HG02610 (cell line): Measurements from ENCODE around the gene FREY1.

Experiments
- ATAC-seq: cut with Tn5 transposase; IDR thresholded peaks from one replicate; pipeline ENCODE4 v1.9.1; 2021; ENCODE audit warnings: mild to moderate bottlenecking, moderate library complexity; ENCODE audit not compliant: unreplicated experiment

The FREY1 gene

DNA sequence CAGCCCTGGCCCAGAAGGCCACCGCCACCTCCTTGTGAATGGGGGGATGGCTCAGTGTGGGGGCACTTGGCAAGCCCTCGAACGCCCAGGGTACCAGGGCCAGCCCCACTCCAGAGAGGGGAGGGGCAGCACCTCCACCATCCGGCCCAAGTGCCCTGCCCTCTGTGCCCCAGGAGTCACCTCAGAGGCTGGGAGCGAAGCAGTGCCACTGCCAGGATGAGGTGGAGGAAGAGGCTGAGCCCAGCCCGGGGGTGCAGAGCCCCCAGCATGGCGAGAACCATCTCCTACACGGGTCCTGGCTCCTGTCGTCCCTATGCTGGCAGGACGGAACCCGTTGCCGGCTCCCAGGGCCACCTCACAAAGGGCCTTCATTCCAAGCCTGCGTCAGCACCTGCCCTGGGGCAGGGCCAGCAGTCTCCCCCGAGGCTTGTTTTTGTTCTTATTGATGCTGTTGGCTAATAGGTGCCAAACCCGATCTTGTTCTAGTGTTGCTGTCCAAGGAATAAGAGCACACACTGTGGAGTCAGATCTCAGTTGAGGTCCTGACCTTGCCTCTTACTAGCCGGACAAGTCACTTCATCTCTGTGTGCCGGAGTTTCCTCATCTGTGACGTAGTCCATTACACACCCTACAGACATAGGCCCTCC, at the start of gene FREY1:
TSS of gene FREY1 (minus strand) at position 307 of the 647 bp plus-strand sequence. CDS start at position 281, 26 bp downstream.
- ATAC-seq, result no peak

GRCh38 chr11:45949992-45950407, 42.9 kb upstream of the FREY1 start:
- no peak for ATAC-seq

- ATAC-seq, result no peak
These were observed 41.3 kb upstream of the FREY1 start for GRCh38 chr11:45948356-45948755.

GRCh38 chr11:45947885-45948284, 40.8 kb upstream of the FREY1 start:
- ATAC-seq, result no peak

DNA sequence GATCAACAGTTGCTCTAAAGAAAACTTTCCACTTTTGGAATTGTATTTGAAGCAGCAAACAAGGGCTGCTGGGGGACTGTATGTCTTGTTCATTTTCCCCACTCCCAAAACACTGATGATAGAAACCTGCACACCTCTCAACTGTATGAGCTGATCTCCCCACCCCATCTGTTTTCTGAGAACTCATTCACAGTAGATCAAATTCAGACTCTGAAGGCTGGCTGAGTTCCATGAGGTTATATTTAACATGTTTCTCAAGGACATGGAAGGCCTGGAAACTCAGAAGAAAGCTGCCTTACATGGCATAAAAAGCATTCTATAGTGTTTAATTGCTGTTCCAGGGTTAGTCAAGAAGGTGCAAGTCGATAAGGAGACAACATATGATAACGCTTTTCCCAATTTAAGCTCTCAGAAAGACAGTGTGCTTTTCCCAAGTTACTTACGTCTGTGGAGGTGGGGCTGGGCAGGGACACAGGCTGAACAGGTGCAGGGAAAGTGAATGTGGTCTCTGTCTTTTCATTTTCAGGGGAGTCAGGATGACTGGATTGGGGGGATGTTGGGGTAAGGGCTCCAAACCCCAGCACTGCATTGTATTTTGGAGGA, 38.4 kb upstream of the FREY1 start:
- ATAC-seq, result no peak

GRCh38 chr11:45942381-45942780, 35.3 kb upstream of the FREY1 start:
- no peak for ATAC-seq

DNA sequence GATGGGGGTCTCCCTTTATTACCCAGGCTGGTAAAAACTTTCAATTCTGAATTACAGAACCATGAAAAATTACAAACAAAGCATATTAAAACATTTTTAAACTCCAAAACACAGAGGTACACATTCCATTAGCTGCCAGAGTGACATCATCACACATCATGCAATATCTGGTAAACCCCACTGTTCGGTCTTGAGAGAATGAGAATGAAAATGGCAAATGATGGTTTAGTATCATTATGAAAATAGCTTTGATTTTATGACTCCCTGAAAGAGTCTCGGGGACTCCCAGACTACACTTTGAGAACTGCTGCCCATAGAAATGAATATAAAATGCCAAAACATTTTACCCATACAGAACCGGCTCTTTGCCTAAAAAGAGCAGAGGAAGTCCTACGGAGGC, 34.2 kb upstream of the FREY1 start:
- ATAC-seq, result no peak

- no peak for ATAC-seq
These were observed 32.8 kb upstream of the FREY1 start for GRCh38 chr11:45939836-45940235.

GRCh38 chr11:45937916-45938315, 30.8 kb upstream of the FREY1 start:
- no peak for ATAC-seq

DNA sequence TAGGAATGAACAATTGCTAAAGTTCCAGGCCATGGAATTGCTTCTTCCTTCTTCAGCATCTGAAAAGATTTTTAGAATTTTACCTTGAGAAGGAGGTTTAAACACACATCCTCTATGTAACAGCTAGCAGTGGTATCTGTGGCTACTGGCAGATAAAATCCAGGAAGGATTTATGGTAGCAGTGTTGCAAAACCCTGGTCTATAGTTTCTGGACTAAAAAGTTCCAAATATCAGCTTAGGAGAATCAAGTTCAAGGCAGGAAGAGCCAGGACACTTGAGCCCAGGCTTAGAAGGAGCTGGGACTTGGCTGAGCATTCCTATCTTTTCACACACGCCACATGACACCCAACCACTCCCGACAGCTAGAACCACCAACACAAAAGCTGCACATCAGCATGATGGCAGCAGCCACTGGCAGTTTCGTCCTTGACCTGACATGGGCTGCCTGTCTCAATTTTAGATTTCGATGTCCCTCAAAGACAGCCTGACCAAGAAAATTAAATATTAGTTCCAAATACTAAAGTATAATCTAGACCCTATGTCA, 29.5 kb upstream of the FREY1 start:
- no peak for ATAC-seq

DNA sequence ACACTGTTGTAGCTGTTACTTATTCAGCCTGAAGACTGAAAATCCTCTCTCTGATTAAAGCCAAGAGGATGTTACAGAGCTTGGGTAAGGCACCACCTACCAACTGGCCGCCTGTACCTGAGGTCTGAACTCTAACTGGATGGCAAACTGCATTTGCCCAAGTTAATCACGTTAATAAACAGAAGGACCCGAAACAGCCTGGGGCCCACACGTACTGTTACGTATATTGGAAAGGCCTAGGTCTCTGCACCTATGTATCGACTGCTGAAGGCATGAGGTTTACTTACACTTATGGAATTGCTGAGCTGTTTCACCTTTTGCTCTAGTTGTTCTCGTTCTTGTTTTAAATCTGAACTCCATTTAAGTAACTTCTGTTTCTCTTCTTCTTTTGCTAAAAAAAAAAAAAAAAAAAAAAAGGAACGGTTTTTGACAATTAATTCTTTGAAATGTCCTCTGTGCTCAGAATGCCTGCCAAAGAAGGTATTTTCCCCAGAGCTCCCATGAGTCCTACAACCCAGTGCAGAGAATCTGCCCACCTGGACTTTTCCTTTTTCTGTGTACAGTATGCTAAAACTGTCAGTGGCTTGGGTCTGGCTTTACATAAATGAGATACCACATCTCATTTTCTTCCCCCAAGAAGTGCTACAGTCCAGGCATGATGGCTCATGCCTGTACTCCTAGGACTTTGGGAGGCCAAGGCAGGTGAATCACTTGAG, 28.4 kb upstream of the FREY1 start:
- ATAC-seq, result no peak

DNA sequence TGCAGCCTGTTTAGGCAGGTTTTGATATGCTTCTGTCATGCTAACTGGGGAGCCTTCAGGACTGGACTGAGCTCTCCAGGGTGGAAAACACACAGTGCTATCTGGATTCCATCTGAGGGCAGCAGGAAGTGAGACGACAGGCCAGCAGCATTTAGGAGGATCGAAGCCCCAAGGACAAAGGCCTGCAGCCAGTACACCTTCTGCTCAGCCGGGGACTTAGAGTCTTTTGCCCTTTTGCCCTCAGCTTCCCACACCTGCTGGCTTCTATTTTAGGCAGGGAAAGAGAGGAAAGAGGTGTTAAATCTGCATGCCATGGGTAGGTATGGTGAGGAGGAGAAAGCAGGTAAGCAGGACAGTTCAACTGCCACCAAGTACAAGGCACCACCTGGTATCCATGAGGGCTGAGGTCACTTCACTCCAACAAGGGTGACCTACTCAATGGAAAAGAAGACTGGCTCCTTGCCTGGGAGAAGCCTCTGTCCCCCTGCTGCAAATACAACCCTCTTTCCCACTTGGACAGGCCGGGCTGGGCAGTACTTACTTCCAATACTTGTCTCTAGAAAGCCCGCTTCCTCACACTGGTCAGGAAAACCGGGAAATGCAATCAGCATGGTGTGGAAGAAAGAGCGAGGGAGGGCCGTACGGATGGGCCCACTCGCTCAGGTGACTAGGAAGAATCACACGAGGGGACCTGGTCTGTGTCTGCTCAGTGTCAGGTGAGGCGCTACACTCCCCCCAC, 27.7 kb upstream of the FREY1 start:
- no peak for ATAC-seq

- ATAC-seq, result no peak
These were observed 26.9 kb upstream of the FREY1 start for GRCh38 chr11:45933846-45934579.

DNA sequence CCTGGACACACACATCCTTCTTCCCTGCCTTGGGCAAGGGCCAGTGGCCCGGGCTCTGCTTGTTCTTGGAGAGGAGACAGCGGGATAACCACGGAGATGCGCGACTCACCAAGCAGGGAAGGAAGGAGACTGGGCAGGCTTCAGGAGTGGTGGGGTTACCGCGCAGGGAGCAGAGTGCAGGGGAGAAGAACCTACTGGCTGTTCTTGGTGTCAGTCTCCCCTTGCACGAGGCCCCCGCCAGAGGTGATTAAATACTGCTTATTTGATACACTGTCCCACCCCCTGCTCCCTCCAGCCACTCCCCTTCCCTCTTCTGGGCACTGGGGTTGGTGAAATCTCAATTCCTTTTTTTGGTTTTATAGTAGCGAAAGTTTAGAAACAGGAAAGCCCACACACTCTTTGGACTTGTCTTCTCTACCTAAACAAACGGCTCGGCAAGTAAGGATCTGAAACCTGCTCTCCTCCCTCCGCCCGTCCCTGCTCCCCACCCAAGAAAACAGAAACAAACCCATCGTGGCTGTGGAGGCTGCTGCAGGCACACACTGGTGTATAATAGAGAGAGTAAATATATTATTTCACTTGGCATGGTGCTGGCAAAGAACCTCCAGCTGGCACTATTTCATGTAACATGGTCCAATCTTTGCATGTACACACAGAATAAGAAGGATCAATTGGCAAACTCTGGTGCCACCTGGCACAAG, 26.2 kb upstream of the FREY1 start:
- no peak for ATAC-seq

GRCh38 chr11:45932217-45932616, 25.1 kb upstream of the FREY1 start:
- ATAC-seq, result no peak

GRCh38 chr11:45931739-45932138, 24.7 kb upstream of the FREY1 start:
- ATAC-seq, result no peak

- no peak for ATAC-seq
These were observed 24.0 kb upstream of the FREY1 start for GRCh38 chr11:45930951-45931570.

GRCh38 chr11:45930031-45930794, 23.1 kb upstream of the FREY1 start:
- peak; percentile 90 for ATAC-seq
